GM18505 (cell line): ENCODE data around the gene PTPRC.

Experiments
- ATAC-seq: cut with Tn5 transposase; IDR thresholded peaks from one replicate; pipeline ENCODE4 v1.9.1; 2021; ENCODE audit not compliant: unreplicated experiment
- POLR2A ChIP-seq: IDR thresholded peaks from 4 replicates; pipeline ENCODE4 v1.6.1; 2011; ENCODE audit warnings: borderline replicate concordance; ENCODE audit not compliant: insufficient read depth, insufficient read length; ENCODE audit errors: extremely low read depth

Gene PTPRC

DNA sequence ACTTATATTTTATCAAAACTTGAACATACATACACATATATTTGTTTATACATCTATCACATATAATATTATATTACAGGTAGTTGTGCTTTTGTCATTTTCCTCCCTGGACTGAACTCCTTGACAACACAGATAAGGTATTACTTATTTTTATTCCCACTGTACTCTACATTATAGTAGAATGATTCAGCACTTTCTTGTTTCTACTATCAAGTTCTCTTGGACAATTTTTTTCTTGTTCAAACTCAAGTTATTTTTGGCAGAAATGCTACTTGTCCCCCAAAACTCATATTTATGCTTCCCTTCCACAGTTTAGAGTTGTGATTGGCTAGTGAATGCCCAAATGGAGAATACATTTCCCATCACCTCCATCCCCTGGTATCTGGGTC is 10.8 kb upstream of the PTPRC start:
- no peak for ATAC-seq
- no peak for TF ChIP-seq POLR2A

DNA sequence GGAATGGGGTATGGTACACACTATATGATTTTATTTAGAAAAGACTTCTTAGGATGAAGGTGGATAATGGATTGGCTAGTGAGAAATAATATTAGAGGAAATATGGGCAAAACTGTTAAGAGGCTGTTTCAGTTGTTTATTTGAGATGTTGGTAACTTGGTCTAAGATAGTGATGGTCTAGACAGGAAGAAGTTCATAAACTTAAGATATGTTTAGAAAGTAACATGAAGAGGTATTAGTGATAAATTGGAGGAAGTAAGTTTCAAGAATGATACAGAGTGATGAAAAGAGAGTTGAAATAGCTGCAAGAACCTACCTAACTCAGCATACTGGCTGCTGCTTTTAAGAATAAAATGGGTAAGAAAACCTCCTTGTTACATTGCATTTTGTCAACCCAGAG is 9.2 kb upstream of the PTPRC start:
- TF ChIP-seq POLR2A, result no peak
- no peak for ATAC-seq

DNA sequence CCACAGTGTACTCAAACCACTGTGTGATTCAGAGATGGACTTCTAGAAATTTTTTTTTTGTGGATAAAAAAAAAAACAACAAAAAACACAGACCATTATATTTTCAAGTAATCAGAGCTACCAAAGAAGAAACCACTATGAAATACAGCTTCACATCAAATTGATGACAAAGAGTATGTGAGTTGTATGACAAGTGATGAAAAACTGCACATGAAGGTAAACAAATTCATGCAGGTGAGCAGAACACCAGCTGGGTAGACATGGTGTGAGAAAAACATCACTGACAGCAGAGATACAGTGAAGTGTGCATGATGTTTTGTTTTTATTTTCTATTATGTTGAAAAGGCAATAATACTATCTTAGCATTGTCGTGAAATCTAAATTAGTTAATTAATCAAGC is 8.0 kb upstream of the PTPRC start:
- TF ChIP-seq POLR2A, result no peak

DNA sequence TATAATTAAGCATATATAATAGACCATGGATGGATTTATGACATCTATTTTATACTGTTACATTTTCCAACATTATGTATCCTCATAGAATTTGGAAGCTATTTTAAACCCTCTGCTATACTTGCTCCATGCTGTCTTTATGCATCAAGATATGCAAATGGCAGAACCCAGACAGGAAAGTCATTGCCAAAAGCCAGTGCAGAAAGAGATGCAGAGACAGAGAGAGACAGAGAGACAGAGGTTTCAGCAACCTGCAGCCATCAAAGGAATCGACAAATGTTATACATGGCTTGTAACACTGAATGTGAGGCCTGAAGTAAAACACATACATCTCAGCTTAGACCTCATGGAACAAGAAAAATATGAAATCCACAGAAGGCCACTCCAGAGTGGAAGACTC is 7.5 kb upstream of the PTPRC start:
- TF ChIP-seq POLR2A, result no peak
- no peak for ATAC-seq

More for the DNA sequence above, 8.0 kb upstream of the PTPRC start:
- no peak for ATAC-seq

DNA sequence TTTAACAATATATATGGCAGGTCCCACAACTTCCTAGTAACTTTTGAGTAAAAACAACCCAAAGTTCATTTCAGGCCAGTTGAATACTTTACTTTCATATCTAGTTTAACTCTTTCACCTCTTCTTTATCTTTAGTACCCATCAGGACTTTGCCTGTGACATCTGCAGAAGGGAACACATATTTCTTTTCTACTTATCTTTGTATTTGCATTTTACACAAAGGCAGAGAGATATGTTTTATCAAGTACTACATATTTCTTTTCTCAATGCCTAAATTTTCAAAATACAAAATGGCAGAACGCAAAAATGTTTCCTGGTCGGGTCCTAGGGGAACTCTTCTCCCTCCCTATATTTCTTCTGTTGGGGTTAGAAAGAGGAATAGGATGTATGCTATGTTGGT is 6.8 kb upstream of the PTPRC start:
- no peak for ATAC-seq
- no peak for TF ChIP-seq POLR2A

DNA sequence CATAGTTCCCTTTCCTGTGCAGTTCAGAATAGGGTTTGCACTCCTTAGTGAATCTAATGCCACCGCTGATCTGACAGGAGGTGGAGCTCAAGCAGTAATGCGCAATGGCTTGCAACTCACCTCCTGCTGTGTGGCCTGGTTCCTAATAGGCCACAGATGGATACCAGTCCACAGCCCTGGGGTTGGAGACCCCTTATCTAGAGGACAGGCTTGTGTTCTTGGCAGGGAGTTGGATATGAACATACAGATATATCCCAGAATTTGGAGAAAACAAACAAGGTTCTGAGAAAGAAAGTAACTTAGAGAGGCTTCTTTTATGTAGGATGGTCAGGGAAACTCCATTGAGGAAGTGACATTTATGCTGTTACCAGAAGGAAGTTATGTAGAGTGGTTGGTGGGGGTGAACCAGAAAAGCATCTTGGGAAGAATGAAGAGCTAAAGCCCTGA is 5.1 kb upstream of the PTPRC start:
- TF ChIP-seq POLR2A, result no peak
- ATAC-seq, result no peak

DNA sequence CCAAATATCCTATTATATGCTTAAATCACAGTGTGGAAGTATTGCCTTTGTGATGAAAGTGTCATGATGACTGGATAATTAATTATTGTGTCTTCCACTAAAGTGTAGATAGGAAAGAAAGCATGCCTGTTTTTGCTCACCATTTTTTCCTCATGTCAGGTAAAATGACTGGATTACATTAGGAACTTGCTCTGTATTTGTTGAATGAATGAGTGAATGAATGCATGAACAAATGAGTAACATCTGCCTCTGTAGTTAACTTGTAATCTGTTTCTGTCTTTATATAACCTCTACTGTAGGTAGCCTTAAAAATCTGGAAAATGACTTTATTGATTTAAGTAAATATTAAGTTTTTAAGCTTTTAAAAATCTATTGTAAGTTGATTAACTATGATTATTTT is 2.9 kb upstream of the PTPRC start:
- no peak for ATAC-seq
- no peak for TF ChIP-seq POLR2A

DNA sequence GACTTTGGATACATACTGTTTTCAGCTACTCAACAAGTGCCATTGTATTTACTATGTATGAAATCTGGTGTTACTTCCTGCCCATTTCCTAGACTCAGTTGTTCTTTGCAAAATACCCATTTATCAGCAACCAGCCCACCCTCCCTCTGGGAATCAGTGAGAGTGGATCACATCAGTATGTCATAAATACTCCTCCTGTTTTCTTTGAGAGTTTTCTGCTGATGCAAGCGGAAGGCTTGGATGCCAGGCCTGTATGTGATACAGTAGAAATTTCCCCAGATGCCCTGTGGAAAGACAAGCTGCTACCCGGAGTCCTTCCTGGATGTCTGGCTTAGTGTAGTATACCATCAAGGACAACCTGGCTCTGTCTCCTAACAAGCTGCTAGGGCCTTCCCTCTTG is 2.4 kb upstream of the PTPRC start:
- no peak for TF ChIP-seq POLR2A
- no peak for ATAC-seq

DNA sequence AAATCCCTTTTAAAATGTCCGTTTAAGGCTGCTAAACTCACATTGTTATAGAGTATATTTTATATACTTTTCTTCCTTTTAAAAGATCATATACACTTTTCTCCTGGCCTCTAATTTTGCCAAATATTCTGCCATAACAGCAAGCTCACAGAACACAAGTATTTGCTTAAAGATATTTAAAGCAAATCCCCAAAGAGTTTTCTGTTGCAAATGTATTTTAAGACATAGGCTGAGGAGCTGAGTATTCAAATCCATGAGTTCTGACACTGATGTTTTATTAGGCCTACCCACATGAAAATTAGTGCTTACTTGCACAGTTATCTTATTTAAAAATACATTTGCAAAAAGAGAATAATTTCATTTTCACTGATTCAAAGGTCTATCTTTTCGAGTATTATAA is 1.7 kb upstream of the PTPRC start:
- no peak for TF ChIP-seq POLR2A
- ATAC-seq, result no peak

DNA sequence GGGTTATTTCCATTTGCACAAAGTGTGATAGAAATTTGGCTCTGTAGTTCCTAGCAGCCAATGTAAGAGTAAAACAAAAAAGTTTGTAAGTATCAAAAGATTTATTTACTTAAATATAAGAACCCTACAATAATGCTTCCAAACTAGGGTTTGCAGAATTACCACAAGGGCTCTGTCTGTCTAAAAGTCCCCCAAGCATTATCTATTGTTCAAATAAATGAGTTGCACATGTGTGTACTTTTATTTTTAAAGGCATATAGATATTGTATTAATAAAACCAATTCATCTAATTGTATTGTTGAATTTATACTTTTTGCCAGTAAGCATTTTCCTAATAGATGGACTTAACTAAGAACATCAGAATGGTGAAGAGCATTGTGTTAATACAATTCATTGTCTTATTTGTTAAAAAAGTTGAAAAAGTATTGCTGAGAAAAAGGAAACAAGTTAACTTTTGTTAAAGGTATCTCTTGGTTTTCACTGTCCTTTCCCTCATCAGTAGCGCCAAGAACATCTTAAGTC is 863 bp upstream of the PTPRC start:
- no peak for ATAC-seq
- TF ChIP-seq POLR2A, result no peak

DNA sequence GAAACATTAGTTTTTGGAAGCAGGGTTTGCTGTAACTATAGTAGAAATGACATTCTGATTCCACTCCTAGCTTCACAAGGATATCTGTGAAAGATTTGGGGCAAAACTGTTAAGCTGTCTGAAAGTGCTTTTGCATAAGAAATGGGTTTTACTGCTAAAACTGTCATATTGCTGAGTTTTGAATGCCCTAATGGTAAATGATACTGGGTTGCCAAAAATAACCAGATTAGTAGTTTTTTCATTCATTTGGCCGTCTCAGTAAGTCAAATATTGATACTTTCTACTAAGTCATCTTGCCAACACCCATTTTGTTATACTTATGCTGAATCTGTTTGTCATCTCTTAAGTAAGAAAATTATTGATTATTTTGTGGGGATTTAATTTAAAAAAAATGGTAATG is 399 bp upstream of the PTPRC start:
- TF ChIP-seq POLR2A, result no peak
- ATAC-seq, result peak; percentile 15

DNA sequence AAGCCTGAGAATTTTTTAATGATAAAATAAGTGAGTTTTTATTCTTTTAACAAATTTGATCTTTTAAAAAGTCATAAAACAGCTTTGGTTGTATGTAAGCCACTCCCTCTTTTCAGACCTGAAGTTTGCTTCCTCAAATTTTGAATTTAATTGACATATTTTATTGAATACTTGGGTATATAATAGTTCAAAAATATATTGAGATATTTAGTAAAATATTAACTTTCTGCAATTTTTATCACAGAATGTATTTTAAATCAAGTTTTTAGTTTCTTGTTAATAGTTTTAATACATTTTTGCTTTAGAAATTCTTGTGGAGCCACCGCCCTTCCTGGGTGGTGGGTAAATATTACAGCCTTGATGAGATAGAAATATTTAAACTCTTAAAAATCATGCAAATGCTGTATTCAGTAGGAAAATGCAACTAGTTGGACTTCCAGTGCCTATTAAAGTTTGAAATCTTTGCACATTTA is 867 bp downstream of the PTPRC start:
- ATAC-seq, result no peak
- no peak for TF ChIP-seq POLR2A

DNA sequence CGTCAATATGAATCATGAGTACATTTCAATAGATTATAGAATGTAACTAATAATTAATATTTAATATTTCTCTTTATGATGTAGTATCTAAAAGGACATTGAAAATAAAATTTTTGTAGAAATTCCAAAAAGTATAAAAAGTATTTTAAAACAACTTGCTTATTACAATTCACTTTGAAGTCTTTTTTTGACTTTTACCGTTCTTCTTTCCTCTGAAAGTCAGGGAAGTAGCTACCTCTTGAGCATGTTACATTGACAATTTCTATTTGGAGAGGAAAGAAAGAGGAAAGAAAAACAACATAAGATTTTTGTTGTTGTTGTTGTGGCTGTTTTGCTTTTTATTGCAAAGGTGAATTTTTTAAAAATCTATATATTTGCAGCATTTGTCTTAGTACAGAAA is 1.3 kb downstream of the PTPRC start:
- TF ChIP-seq POLR2A, result no peak
- ATAC-seq, result no peak

DNA sequence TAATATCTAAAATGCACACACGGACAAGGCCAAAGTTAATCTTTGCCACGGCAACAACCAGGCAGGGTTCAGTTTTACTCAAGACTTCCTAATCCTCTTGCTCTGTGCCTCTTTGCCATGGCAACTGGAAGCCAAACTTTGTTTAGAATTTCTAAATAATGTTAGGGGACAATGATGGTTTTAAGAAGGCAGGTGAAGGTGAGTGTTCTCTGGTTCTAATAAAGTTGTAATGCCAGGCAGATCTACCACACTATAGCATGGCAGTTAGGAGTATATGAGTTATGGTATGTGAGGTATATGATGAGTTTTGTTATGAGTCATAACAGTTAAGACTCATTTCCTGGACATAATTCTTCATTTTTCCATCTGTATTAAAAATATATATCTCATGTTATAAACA is 2.7 kb downstream of the PTPRC start:
- no peak for TF ChIP-seq POLR2A
- peak; percentile 58 for ATAC-seq
